Osteocyte (in vitro differentiated cells): Measurements from ENCODE around the gene C3orf20. TPM values are rescaled to one million over a fixed set of nuclear protein-coding genes. Genes with fewer than 3 reads are reported as not detected.

ENCODE experiments used
- DNase-seq: peaks from one replicate; pipeline ENCODE4 v3.0.0; 2021; ENCODE audit warnings: mixed read lengths; ENCODE audit not compliant: unreplicated experiment; ENCODE audit errors: extremely low spot score
- H3K27ac Mint-ChIP-seq: one replicate; pipeline ENCODE4 v1.8.0; 2021; ENCODE audit warnings: mild to moderate bottlenecking, mixed read lengths; ENCODE audit not compliant: unreplicated experiment
- H3K27me3 Mint-ChIP-seq: one replicate; pipeline ENCODE4 v1.8.0; 2021; ENCODE audit warnings: mixed read lengths; ENCODE audit not compliant: unreplicated experiment
- H3K36me3 Mint-ChIP-seq: one replicate; pipeline ENCODE4 v1.8.0; 2021; ENCODE audit warnings: mixed read lengths; ENCODE audit not compliant: unreplicated experiment
- H3K4me1 Mint-ChIP-seq: one replicate; pipeline ENCODE4 v1.8.0; 2021; ENCODE audit warnings: mixed read lengths; ENCODE audit not compliant: unreplicated experiment
- H3K4me3 Mint-ChIP-seq: one replicate; pipeline ENCODE4 v1.8.0; 2021; ENCODE audit warnings: mild to moderate bottlenecking, moderate library complexity, mixed read lengths; ENCODE audit not compliant: unreplicated experiment
- H3K9me3 Mint-ChIP-seq: one replicate; pipeline ENCODE4 v1.8.0; 2021; ENCODE audit warnings: mixed read lengths; ENCODE audit not compliant: unreplicated experiment
- CTCF ChIP-seq: fragments of 200-600 bp; sonication (generic); IDR thresholded peaks from 2 replicates; pipeline ENCODE4 v1.5.0; 2021; ENCODE audit warnings: antibody characterized with exemption, mild to moderate bottlenecking, moderate library complexity
- total RNA-seq: library from RNA; stranded (reverse); gene quantifications from 2 replicates; pipeline ENCODE4 v1.2.1, GENCODE V29; 2021

C3orf20 gene
- total RNA-seq, 1 donor from 2014 or later: not detected

- peaks cover 5% of the 10 kb centered on the region for H3K9me3 Mint-ChIP-seq
- DNase-seq: peak; percentile 69
- no peaks in the 10 kb centered on the region for H3K36me3 Mint-ChIP-seq
- H3K27ac Mint-ChIP-seq: no peak overlapping the region
- no peak for TF ChIP-seq CTCF
- peaks cover 10% of the 10 kb centered on the region for H3K27me3 Mint-ChIP-seq
- H3K4me1 Mint-ChIP-seq: no peaks in the 10 kb centered on the region
- no peak overlapping the region for H3K4me3 Mint-ChIP-seq
Measured at GRCh38 chr3:14773691-14774128, 98.8 kb downstream of the C3orf20 start.

GRCh38 chr3:14774431-14774830 lies 99.5 kb downstream of the C3orf20 start:
- Mint-ChIP-seq H3K27me3 (peaks cover 11% of the 10 kb centered on the region), H3K27ac (no peak overlapping the region), H3K4me1 (no peaks in the 10 kb centered on the region), H3K9me3 (peaks cover 12% of the 10 kb centered on the region), H3K36me3 (no peaks in the 10 kb centered on the region), H3K4me3 (no peak overlapping the region)
- DNase-seq: peak; percentile 77
- TF ChIP-seq CTCF: no peak

GRCh38 chr3:14775011-14775410 lies 100.1 kb downstream of the C3orf20 start:
- peaks cover 14% of the 10 kb centered on the region for H3K27me3 Mint-ChIP-seq
- TF ChIP-seq CTCF: no peak
- H3K9me3 Mint-ChIP-seq: peaks cover 12% of the 10 kb centered on the region
- no peaks in the 10 kb centered on the region for H3K4me1 Mint-ChIP-seq
- H3K4me3 Mint-ChIP-seq: no peak overlapping the region
- H3K36me3 Mint-ChIP-seq: no peaks in the 10 kb centered on the region
- peak; percentile 60 for DNase-seq
- no peak overlapping the region for H3K27ac Mint-ChIP-seq

- Mint-ChIP-seq H3K27ac (no peak overlapping the region), H3K9me3 (peaks cover 12% of the 10 kb centered on the region), H3K4me3 (no peak overlapping the region), H3K4me1 (no peaks in the 10 kb centered on the region), H3K27me3 (peaks cover 17% of the 10 kb centered on the region), H3K36me3 (no peaks in the 10 kb centered on the region)
- no peak for TF ChIP-seq CTCF
- no peak for DNase-seq
Measured at GRCh38 chr3:14775563-14775962, 100.6 kb downstream of the C3orf20 start.

- H3K27me3 Mint-ChIP-seq: peaks cover 36% of the 10 kb centered on the region
- no peak overlapping the region for H3K4me3 Mint-ChIP-seq
- peaks cover 12% of the 10 kb centered on the region for H3K9me3 Mint-ChIP-seq
- no peaks in the 10 kb centered on the region for H3K36me3 Mint-ChIP-seq
- no peak for TF ChIP-seq CTCF
- no peak for DNase-seq
- H3K27ac Mint-ChIP-seq: no peak overlapping the region
- H3K4me1 Mint-ChIP-seq: no peaks in the 10 kb centered on the region
Measured at GRCh38 chr3:14779069-14779685, 104.2 kb downstream of the C3orf20 start.
